Testis (tissue), 3 donors: Measurements from ENCODE around the gene KRT7. TPM values are rescaled to one million over a fixed set of nuclear protein-coding genes. Genes with fewer than 3 reads are reported as not detected.

Source experiments
- DNase-seq: peaks from one replicate; pipeline ENCODE4 v3.0.0-alpha.2; 2019
- H3K27ac ChIP-seq, 2 donors: fragments of 200-600 bp; sonication (generic); one replicate each; pipeline ENCODE4 v1.5.1; 2019
- H3K27me3 ChIP-seq: fragments of 200-600 bp; sonication (generic); one replicate; pipeline ENCODE4 v1.5.1; 2019
- H3K36me3 ChIP-seq: fragments of 200-600 bp; sonication (generic); one replicate; pipeline ENCODE4 v1.5.1; 2017; ENCODE audit warnings: low read depth; ENCODE audit errors: missing control alignments
- H3K4me1 ChIP-seq: fragments of 200-600 bp; sonication (generic); one replicate; pipeline ENCODE4 v1.5.1; 2019
- H3K4me3 ChIP-seq, 2 donors: fragments of 200-600 bp; sonication (generic); one replicate each; pipeline ENCODE4 v1.5.1; 2017 to 2019
- H3K9me3 ChIP-seq: fragments of 200-600 bp; sonication (generic); one replicate; pipeline ENCODE4 v1.5.1; 2017
- POLR2A ChIP-seq: fragments of 450-650 bp; IDR thresholded peaks from one replicate; pipeline ENCODE4 v1.6.1; 2017; ENCODE audit warnings: antibody characterized with exemption, mild to moderate bottlenecking, moderate library complexity
- WGBS, 2 donors: methylation state at CpG; one replicate each; pipeline ENCODE4 v1.1.5; 2018; 5-methylcytosine and 5-hydroxymethylcytosine counted together
- intact Hi-C: fragments of 100-400 bp; cut with DNase I; formaldehyde crosslinking; loops from one replicate; pipeline ENCODE4 v1.15.1; 2023; ENCODE audit warnings: low total_unique reads
- polyA plus RNA-seq: library from polyadenylated mRNA; stranded (reverse); fragments of 350-450 nt; fragmentation: Illumina TruSeq; extraction: RNeasy Lipid Tissue Mini Kit (QIAGEN cat#74804); gene quantifications from one replicate; pipeline ENCODE4 v1.2.3, GENCODE V29; 2014; ENCODE audit warnings: low read depth, low replicate concordance; ENCODE audit not compliant: insufficient read depth
- total RNA-seq, 2 donors: library from RNA; depleted of rRNA; stranded (reverse); fragments of >200 nt; gene quantifications; one replicate each; pipeline ENCODE4 v1.2.3, GENCODE V29; 2016
- TF ChIP-seq, protein P1 (sequence below), 3 experiments: fragments of 450-650 bp in 2 of 3; fragments of 200-600 bp in 1 of 3; sonication (generic) in 1 of 3; IDR thresholded peaks; one replicate each; pipeline ENCODE4 v1.5.1; 2016 to 2019; ENCODE audit warnings: antibody characterized with exemption in 3 of 3, mild to moderate bottlenecking in 2 of 3, moderate library complexity in 1 of 3

KRT7 gene
- total and polyA plus RNA-seq, 3 donors from 2014 or later, result 3.3 to 19.3 (median 6.9) TPM

DNA sequence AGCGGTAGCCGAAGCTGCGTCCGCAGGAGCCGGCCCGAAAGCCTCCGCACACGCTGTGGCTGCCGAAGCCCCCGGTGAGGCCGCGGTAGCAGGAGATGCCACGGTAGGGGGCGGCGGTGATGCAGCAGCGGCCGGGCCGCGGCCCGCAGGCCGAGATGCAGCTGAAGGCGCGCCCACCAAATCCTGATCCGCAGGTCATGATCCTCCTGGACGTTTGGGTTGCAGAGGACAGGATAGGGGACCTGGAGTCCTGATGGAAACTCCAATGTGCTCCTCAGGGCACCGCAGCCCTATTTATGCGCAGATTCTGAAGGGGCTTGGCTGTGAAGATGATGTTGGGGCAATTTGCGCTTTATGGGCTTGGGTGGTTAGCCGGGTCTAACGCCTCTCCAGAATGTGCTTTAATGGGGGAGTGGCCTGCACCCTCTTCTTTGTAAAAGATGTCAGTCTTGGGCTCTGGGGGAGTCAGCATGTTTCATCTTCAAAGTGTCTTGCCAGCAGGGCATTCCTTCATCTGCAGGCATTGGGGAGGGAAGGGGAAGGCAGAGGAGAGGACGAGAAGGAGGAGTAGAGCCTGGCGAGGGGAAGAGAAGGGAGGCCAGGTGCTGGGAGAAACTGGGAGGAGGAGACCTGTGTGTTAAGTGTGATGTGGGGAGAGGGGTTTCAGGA lies 58.4 kb downstream of the KRT7 start, which contains the start of gene KRT81:
TSS of gene KRT81 (minus strand) at position 268 of the 669 bp plus-strand sequence. CDS start at position 199, 69 bp downstream.
- Histone ChIP-seq H3K4me3 (no peak within 1 kb of the TSS), H3K36me3 (no peaks in the 10 kb centered on the region), H3K4me1 (no peaks in the 10 kb centered on the region), H3K27me3 (no peaks in the 10 kb centered on the region), H3K27ac (no peak within 1 kb of the TSS), H3K9me3 (no peaks in the 10 kb centered on the region)
- DNase-seq, result no peak
- WGBS, 2 donors, result 40 to 43% methylated on average over 7 to 17 of the region's 32 CpGs
- intact Hi-C loops, result no loop called here
- TF ChIP-seq, protein P1, sequence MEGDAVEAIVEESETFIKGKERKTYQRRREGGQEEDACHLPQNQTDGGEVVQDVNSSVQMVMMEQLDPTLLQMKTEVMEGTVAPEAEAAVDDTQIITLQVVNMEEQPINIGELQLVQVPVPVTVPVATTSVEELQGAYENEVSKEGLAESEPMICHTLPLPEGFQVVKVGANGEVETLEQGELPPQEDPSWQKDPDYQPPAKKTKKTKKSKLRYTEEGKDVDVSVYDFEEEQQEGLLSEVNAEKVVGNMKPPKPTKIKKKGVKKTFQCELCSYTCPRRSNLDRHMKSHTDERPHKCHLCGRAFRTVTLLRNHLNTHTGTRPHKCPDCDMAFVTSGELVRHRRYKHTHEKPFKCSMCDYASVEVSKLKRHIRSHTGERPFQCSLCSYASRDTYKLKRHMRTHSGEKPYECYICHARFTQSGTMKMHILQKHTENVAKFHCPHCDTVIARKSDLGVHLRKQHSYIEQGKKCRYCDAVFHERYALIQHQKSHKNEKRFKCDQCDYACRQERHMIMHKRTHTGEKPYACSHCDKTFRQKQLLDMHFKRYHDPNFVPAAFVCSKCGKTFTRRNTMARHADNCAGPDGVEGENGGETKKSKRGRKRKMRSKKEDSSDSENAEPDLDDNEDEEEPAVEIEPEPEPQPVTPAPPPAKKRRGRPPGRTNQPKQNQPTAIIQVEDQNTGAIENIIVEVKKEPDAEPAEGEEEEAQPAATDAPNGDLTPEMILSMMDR (IDR thresholded peaks at IDR 0.05), result no peak
- TF ChIP-seq POLR2A, result no peak

DNA sequence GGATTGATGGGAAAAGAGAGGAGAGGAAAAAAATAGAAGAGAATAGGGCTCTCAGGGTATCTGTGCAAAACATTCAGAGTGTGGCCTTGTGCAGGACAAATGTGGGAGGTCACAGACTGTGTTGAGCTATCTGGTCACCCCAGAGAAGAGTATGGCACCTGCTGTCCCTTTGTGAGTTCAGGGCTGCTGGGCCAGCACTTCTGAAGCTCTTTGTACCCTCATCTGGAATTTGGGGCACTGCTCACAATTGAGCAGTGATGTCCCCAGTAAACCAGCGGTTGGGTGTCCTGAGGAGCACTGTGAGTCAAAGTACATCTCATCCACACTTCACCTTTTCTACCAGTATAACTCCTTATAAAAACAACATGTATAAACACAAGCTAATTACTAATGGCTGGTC lies 60.9 kb downstream of the KRT7 start:
- Histone ChIP-seq H3K27ac (no peak overlapping the region), H3K4me1 (no peaks in the 10 kb centered on the region), H3K36me3 (no peaks in the 10 kb centered on the region), H3K4me3 (no peak overlapping the region), H3K9me3 (no peaks in the 10 kb centered on the region), H3K27me3 (no peaks in the 10 kb centered on the region)
- WGBS, 2 donors, result 83 to 100% methylated on average over 1 of the region's 1 CpG
- no peak for DNase-seq
- intact Hi-C loops, result no loop called here
- TF ChIP-seq, protein P1 (IDR thresholded peaks at IDR 0.05), result no peak
- no peak for TF ChIP-seq POLR2A

DNA sequence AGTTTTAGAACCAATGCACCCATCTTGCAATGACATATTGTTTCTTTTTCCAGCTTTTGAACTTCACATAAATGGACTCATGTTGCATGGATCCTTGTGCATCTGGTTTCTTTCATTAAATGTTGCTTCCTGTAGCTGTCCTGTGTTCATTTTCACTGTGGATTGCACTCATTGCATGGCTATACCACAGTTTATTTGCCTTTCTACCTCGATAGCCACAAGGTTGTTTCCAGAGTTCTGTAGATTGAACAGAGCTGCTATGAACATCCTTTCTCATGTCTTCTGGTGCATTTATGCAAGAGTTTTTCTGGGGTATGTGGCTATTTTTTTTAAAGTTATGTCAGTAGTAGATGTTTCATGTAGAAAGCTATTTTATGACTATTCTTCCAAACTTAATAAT lies 61.8 kb downstream of the KRT7 start:
- Histone ChIP-seq H3K4me1 (no peaks in the 10 kb centered on the region), H3K9me3 (no peaks in the 10 kb centered on the region), H3K27ac (no peak overlapping the region), H3K27me3 (no peaks in the 10 kb centered on the region), H3K36me3 (no peaks in the 10 kb centered on the region), H3K4me3 (no peak overlapping the region)
- 80 to 82% methylated on average over 1 of the region's 1 CpG for WGBS, 2 donors
- intact Hi-C loops, result no loop called here
- DNase-seq, result no peak
- no peak for TF ChIP-seq POLR2A
- TF ChIP-seq, protein P1 (IDR thresholded peaks at IDR 0.05), result no peak

DNA sequence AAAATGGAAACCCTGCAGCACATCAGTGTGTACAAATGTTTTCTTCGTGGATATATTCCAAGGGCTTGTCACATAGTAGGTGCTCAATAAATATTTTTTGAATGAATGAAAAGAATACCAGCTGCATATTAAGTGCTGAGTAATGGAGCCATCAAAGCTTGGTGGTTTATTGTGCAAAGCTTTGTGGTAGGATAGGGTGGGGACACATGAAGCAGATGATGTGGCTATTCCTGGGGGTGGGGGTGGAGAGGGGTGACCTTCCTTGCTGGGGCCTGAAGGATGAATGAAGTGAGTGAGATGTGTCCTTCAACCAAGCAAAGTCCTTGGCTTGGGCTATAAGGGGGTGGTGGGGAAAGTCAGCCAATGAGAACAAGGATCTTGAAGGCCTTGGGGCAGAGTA lies 62.6 kb downstream of the KRT7 start:
- intact Hi-C loops, result no loop called here
- H3K27ac ChIP-seq, result no peak overlapping the region
- 89 to 91% methylated on average over 1 of the region's 1 CpG for WGBS, 2 donors
- no peak overlapping the region for H3K4me3 ChIP-seq
- no peaks in the 10 kb centered on the region for H3K27me3 ChIP-seq
- no peaks in the 10 kb centered on the region for H3K36me3 ChIP-seq
- no peak for DNase-seq
- no peaks in the 10 kb centered on the region for H3K9me3 ChIP-seq
- TF ChIP-seq POLR2A, result no peak
- TF ChIP-seq, protein P1 (IDR thresholded peaks at IDR 0.05), result no peak
- no peaks in the 10 kb centered on the region for H3K4me1 ChIP-seq
